NT2/D1 (cell line): ENCODE data around the gene MXD1.

Source experiments
- SUZ12 ChIP-seq: IDR thresholded peaks from 2 replicates; pipeline ENCODE4 v1.6.1; 2011; ENCODE audit not compliant: insufficient read length, insufficient read depth; ENCODE audit errors: extremely low read depth
- ZNF274 ChIP-seq: IDR thresholded peaks from 2 replicates; pipeline ENCODE4 v1.6.1; 2011; ENCODE audit warnings: mild to moderate bottlenecking, low read depth, low read length

DNA sequence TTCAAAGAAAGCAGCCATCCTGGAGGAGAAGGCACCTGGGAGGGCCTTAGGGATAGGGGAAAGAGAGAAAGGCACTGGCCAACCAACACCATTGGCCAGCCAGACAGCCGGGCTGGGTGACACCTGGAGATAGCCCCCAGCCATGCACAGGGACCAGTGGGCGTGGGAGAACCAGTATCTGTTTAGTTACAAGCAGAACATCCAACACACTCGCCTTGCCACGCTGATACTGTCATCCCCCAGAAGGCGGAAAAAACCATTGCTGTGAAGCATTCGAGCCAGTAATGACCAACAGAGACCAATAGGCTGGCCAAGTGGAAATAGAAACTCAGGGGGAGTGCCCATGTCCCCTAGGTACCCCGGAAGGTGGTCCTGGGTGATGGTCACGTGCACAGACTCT, 31.0 kb downstream of the MXD1 start:
- TF ChIP-seq ZNF274 (no peak), SUZ12 (no peak)
